Fibroblast of skin of right biceps (primary cell): ENCODE data around the gene CLUH.

Experiments used
- DNase-seq: peaks from one replicate; pipeline ENCODE4 v3.0.0-alpha.2; 2013

Gene CLUH

DNA sequence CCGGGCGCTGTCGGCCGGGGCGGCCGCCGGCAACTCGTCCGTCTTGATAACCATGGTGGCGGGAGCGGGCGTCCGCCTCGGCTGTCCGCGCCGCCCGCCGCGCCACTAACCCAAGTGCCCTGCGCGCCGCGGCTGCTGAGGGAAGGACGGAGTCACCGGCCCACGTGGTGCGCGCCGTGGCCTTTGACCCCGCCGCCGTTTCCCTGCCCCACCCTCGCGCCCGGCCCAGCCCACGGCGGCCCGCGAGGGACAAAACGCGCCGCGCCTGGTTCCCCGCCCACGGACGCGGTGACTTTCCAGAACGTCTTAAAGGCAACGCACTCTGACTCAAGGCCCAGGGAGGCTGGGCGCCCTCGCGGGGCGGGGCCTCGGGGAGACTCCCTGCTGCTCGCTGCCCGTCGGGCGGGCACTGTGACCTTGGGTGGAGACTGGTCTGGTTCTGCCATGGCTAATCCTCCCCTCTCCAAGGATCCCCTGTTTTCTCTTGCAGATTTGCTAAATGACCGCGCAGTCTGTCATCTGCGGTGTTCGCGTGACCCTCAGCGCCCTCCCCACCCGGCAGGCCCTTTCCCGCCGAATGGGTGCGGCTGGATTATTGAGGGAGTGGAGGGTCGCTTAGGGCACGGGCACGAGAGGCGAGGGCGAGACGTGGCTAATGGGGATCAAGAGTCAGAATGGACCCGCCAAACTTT lies at the start of gene CLUH:
CLUH (minus strand) TSS at position 157 of the 692 bp plus-strand sequence; CDS start at position 54, 103 bp downstream.
- peak; percentile 98 for DNase-seq

GRCh38 chr17:2758870-2759269 lies 47.3 kb upstream of the CLUH start:
- DNase-seq: no peak

GRCh38 chr17:2755891-2756724 lies 44.5 kb upstream of the CLUH start:
- DNase-seq: no peak

GRCh38 chr17:2751491-2751890 lies 39.9 kb upstream of the CLUH start:
- no peak for DNase-seq

DNA sequence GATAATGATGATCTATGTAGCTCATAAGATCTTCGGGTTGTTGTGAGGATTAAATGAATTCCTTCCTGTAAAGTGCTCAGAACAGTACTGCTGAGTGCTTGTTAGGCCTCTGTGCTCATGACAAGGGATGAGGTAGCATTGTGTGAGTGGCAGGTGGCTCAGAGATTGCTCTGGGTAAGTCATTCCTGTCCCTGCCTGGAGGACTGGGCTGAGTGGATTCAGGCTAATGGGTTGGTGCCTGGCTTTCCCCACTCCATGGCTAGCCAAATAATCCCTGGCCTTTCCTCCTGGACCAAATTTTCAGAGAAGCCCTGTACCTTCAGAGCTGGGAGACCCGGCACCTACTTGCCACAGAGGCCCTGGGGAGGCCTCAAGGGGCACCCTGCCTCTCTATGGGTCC lies 39.2 kb upstream of the CLUH start:
- no peak for DNase-seq

GRCh38 chr17:2749784-2750181 lies 38.2 kb upstream of the CLUH start:
- peak; percentile 57 for DNase-seq

- no peak for DNase-seq
Observed at GRCh38 chr17:2749058-2749783, 37.7 kb upstream of the CLUH start, which contains the start of gene CCDC92B. Gene CCDC92B (minus strand): TSS chr17:2749652. CDS start chr17:2735145, 14,507 bp downstream.

- no peak for DNase-seq
Observed at GRCh38 chr17:2745317-2746037, 33.9 kb upstream of the CLUH start.

- DNase-seq: no peak
Observed at GRCh38 chr17:2737693-2738092, 26.1 kb upstream of the CLUH start.

DNA sequence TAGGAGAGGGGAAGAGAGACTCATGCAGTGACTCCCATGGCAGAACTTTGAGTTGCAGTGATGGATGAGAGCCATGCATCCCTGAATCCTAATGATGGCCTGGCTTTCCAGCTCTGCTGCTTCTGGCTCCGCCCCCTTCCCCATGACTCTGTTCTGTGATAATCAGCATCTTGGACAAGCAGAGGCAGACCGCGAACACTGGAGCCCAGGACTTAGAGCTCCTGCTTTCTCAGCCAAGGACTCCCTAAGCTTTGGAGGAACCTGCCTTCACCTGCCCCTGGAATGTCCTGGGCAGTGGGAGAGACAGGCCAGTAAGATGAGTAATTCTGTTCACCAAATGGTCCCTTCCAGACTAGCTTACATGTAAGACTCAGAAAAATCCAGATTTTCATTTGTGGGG lies 25.4 kb upstream of the CLUH start:
- DNase-seq: no peak

- DNase-seq: no peak
Observed at GRCh38 chr17:2735896-2736295, 24.3 kb upstream of the CLUH start.

GRCh38 chr17:2734939-2735338 lies 23.4 kb upstream of the CLUH start:
- no peak for DNase-seq

GRCh38 chr17:2731807-2732206 lies 20.2 kb upstream of the CLUH start:
- no peak for DNase-seq

DNA sequence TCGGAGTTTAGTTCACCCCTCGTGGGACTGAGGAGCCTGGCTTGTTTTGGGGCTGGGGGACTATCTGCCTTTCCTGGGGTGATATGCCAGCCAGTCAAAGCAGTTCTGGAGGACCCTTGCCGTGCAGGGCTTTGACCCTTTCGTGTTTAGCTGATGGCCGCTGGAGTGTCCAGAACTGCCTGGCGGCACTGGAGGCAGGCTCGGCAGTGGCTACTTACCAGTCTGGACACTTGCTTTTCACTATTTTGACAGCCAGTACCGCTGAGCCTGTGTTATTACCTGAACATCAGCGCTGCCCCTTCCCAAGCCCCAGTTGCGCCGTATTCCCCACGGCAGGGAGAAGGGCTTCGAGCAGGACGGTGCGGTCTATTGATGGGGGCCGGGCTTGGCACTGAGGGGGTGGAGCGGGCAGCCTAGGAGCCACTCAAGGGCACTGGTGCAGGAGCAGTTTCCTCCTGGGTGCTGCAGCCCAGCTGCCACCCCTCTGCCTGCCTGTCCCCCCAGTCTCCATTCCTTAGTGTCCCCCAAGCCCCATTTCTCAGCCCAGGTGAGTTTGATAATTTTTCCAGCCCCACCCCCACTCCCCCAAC lies 19.3 kb upstream of the CLUH start:
- DNase-seq: no peak

DNA sequence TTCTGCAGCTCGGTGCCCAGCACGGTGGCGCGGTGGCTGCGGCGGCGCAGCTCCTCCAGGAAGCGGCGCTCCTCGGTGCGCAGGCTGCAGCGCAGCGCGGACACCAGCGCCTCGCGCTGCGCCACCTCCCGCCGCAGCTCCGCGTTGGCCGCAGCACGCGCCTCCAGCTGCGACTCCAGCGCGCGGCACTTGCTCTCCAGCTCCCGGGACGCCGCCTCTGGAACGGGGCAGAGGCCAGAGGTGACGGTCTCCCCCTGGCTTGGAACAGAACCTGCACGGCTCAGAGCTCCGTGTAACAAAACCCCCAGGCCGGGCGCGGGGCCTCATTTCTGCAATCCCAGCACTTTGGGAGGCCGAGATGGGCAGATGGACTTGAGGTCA lies 13.2 kb upstream of the CLUH start:
- DNase-seq: peak; percentile 32

GRCh38 chr17:2723997-2724783 lies 12.6 kb upstream of the CLUH start:
- no peak for DNase-seq

GRCh38 chr17:2723505-2723996 lies 12.0 kb upstream of the CLUH start:
- DNase-seq: no peak

DNA sequence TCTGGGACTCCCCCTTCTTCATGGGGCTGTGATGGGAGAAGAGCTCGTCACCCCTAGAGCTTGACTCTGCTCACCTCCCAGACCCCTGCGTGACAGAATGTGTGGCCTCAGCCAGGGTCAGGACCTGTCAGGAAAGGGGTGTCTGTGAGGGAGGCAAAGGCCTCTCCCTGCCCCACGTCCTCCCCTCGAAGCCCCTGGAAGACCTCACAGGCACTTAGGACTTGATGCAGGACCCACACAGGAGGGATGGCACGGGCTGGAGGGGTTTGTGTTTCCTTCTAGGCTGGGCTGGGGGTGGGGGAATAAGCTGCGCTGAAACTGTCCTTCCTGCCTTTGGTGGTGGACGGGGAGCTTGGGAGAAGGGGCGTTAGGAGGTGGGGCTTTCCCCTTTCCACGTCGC lies 11.0 kb upstream of the CLUH start:
- DNase-seq: no peak

- no peak for DNase-seq
Observed at GRCh38 chr17:2721603-2722002, 10.0 kb upstream of the CLUH start.

GRCh38 chr17:2719861-2720260 lies 8.3 kb upstream of the CLUH start:
- DNase-seq: no peak

- no peak for DNase-seq
Observed at GRCh38 chr17:2718150-2718938, 6.8 kb upstream of the CLUH start.
